Fibroblast of lung (primary cell): Measurements from ENCODE around the gene SRP9.
"Not testable (repeated sequence)": the region's sequence is repeated elsewhere in the genome, so short reads cannot be mapped to it uniquely, and the experiment has no call there.

Experiments used
- EZH2 ChIP-seq: IDR thresholded peaks from 2 replicates; pipeline ENCODE4 v1.5.1; 2012; ENCODE audit warnings: low read length, control low read depth, mild to moderate bottlenecking; ENCODE audit errors: missing control alignments
- TF ChIP-seq, protein P1 (sequence below), 2 donors: IDR thresholded peaks in 1 of 2; conservative IDR thresholded peaks in 1 of 2; 1 replicate in 1 of 2; 2 replicates in 1 of 2; pipeline ENCODE4 v1.5.1; 2011 to 2012; ENCODE audit warnings: low read length in 2 of 2, control low read depth in 1 of 2, inconsistent platforms in 1 of 2, low read depth in 1 of 2, mild to moderate bottlenecking in 1 of 2

GRCh38 chr1:225815090-225815489 lies 37.5 kb downstream of the SRP9 start:
- TF ChIP-seq, protein P1, sequence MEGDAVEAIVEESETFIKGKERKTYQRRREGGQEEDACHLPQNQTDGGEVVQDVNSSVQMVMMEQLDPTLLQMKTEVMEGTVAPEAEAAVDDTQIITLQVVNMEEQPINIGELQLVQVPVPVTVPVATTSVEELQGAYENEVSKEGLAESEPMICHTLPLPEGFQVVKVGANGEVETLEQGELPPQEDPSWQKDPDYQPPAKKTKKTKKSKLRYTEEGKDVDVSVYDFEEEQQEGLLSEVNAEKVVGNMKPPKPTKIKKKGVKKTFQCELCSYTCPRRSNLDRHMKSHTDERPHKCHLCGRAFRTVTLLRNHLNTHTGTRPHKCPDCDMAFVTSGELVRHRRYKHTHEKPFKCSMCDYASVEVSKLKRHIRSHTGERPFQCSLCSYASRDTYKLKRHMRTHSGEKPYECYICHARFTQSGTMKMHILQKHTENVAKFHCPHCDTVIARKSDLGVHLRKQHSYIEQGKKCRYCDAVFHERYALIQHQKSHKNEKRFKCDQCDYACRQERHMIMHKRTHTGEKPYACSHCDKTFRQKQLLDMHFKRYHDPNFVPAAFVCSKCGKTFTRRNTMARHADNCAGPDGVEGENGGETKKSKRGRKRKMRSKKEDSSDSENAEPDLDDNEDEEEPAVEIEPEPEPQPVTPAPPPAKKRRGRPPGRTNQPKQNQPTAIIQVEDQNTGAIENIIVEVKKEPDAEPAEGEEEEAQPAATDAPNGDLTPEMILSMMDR (conservative IDR thresholded peaks at IDR 0.05 in 1 of 2, IDR thresholded peaks at IDR 0.05 in 1 of 2; ENCODE audit: low read depth in 1 of 2, low read length in 2 of 2): not testable (repeated sequence)
- TF ChIP-seq EZH2: not testable (repeated sequence)
